K562 (cell line): ENCODE results near the gene LGALS7B. TPM values are rescaled to one million over a fixed set of nuclear protein-coding genes. Genes with fewer than 3 reads are reported as not detected.
A peak's percentile ranks its signal among the peaks of the same experiment; 100 is the strongest.

Source experiments
- ATAC-seq: fragments of 200-7000 bp; cut with Tn5 transposase; 3 replicates; pipeline ENCODE4 v1.9.1; 2020; ENCODE audit warnings: moderate library complexity
- BruUV-seq: library from RNA; stranded (reverse); fragments of 400-500 nt; replicated peaks from 2 replicates; lab custom pipeline; 2021; lab: Mats Ljungman, UMichigan
- CTCF ChIA-PET: fragments of 300-600 bp; formaldehyde crosslinking; extraction: SDS; loops from one replicate; lab custom pipeline; 2021; ENCODE audit warnings: low intra/inter-chr PET ratio; lab: Yijun Ruan, JAX
- POLR2A ChIA-PET: fragments of 300-600, 350-650 bp; sonication (Branson Sonifier 250); formaldehyde crosslinking; extraction: SDS; loops from one replicate; lab custom pipeline; 2021; ENCODE audit warnings: antibody characterized with exemption, inconsistent platforms; lab: Yijun Ruan, JAX
- DNase-seq, 4 experiments: peaks; one replicate each; pipeline versions ENCODE4 v3.0.0 to v3.0.0-alpha.2; 2011 to 2018; ENCODE audit warnings: low spot score in 3 of 4, mixed read lengths in 3 of 4; ENCODE audit errors: extremely low read depth in 1 of 4
- FAIRE-seq: peaks from 2 replicates; lab custom pipeline; 2011; peaks lifted over from hg19 to GRCh38; lab: Jason Lieb, UNC
- H2AFZ ChIP-seq: 2 replicates; pipeline ENCODE4 v1.6.0; 2011; ENCODE audit warnings: low read depth, low read length, control low read depth, inconsistent platforms
- H3K27ac ChIP-seq: fragments of 200-600 bp; 3 replicates; pipeline ENCODE4 v1.8.0; 2011; ENCODE audit warnings: low read depth, mild to moderate bottlenecking, control low read depth, inconsistent platforms, low read length, moderate library complexity, mixed read lengths; ENCODE audit errors: extremely low read depth
- H3K27me3 ChIP-seq, 2 experiments: fragments of 300-600 bp in 1 of 2; 2 replicates in 1 of 2; 3 replicates in 1 of 2; pipeline versions ENCODE4 v1.6.0 to v1.8.0; 2011; ENCODE audit warnings: inconsistent platforms in 2 of 2, low read length in 2 of 2, mild to moderate bottlenecking in 1 of 2, mixed read lengths in 1 of 2, moderate library complexity in 1 of 2; ENCODE audit not compliant: control insufficient read depth in 2 of 2, insufficient read depth in 2 of 2
- H3K36me3 ChIP-seq: fragments of 300-600 bp; 3 replicates; pipeline ENCODE4 v1.8.0; 2011; ENCODE audit warnings: mild to moderate bottlenecking, low read length, inconsistent platforms; ENCODE audit not compliant: control insufficient read depth, insufficient read depth
- H3K4me1 ChIP-seq, 2 experiments: fragments of 200-600 bp in 1 of 2; replicated peaks in 1 of 2; 2 replicates in 1 of 2; 3 replicates in 1 of 2; pipeline versions ENCODE4 v1.5.1 to v1.8.0; 2011; ENCODE audit warnings: inconsistent platforms in 2 of 2, low read length in 2 of 2, mild to moderate bottlenecking in 1 of 2, mixed read lengths in 1 of 2, moderate library complexity in 1 of 2; ENCODE audit not compliant: control insufficient read depth in 2 of 2, insufficient read depth in 2 of 2
- H3K4me2 ChIP-seq: 2 replicates; pipeline ENCODE4 v1.6.1; 2011; ENCODE audit warnings: low read length, control low read depth, inconsistent platforms, mixed read lengths; ENCODE audit not compliant: insufficient read depth
- H3K4me3 ChIP-seq: fragments of 200-600 bp; sonication (generic), shearing (Covaris generic); 2 replicates; pipeline ENCODE4 v1.5.1; 2016; ENCODE audit warnings: control low read depth, inconsistent platforms
- H3K79me2 ChIP-seq: fragments of 200-600 bp; 3 replicates; pipeline ENCODE4 v1.8.0; 2011; ENCODE audit warnings: low read length, inconsistent platforms; ENCODE audit not compliant: control insufficient read depth, insufficient read depth
- H3K9ac ChIP-seq, 2 experiments: 2 replicates each; pipeline versions ENCODE4 v1.6.0 to v1.6.1; 2011; ENCODE audit warnings: low read depth in 2 of 2, low read length in 2 of 2, control low read depth in 1 of 2, inconsistent platforms in 1 of 2, mild to moderate bottlenecking in 1 of 2, mixed read lengths in 1 of 2; ENCODE audit not compliant: insufficient read depth in 1 of 2
- H3K9me1 ChIP-seq: one replicate; pipeline ENCODE4 v1.6.0; 2011; ENCODE audit warnings: inconsistent platforms, mild to moderate bottlenecking, low read length, moderate library complexity; ENCODE audit not compliant: control insufficient read depth, insufficient read depth
- H3K9me3 ChIP-seq: replicated peaks from 2 replicates; pipeline ENCODE4 v1.5.1; 2011; ENCODE audit warnings: low read depth, low read length, inconsistent platforms; ENCODE audit not compliant: control insufficient read depth, insufficient read depth
- H4K20me1 ChIP-seq: replicated peaks from 2 replicates; pipeline ENCODE4 v1.6.1; 2011; ENCODE audit warnings: low read length, inconsistent platforms, mixed read lengths; ENCODE audit not compliant: control insufficient read depth, insufficient read depth
- EHMT2 ChIP-seq: fragments of 450-650 bp; IDR thresholded peaks from 2 replicates; pipeline ENCODE4 v1.6.1; 2018; ENCODE audit warnings: antibody characterized with exemption
- ETV1 ChIP-seq: fragments of 450-650 bp; conservative IDR thresholded peaks from 2 replicates; pipeline ENCODE4 v1.6.1; 2016; ENCODE audit warnings: missing genetic modification characterization, control low read depth, low read depth, missing compliant biosample characterization
- GABPA ChIP-seq: fragments of 200-800 bp; sonication (Bioruptor generic); conservative IDR thresholded peaks from 2 replicates; pipeline ENCODE4 v1.6.1; 2016; ENCODE audit warnings: low read depth, missing genetic modification characterization, missing compliant biosample characterization
- NCOA1 ChIP-seq: fragments of 450-650 bp; IDR thresholded peaks from 2 replicates; pipeline ENCODE4 v1.6.1; 2016; ENCODE audit warnings: low read depth
- NR2C1 ChIP-seq, 2 experiments: fragments of 450-650 bp; IDR thresholded peaks; 2 replicates each; pipeline ENCODE4 v1.6.1; 2017; ENCODE audit warnings: mild to moderate bottlenecking in 2 of 2, antibody characterized with exemption in 1 of 2, inconsistent platforms in 1 of 2, missing compliant biosample characterization in 1 of 2, missing genetic modification characterization in 1 of 2
- NR2C2 ChIP-seq, 2 experiments: fragments of 200-800 bp in 1 of 2; sonication (Bioruptor generic) in 1 of 2; sonication (generic) in 1 of 2; formaldehyde crosslinking in 1 of 2; IDR thresholded peaks; 2 replicates each; pipeline versions ENCODE4 v1.6.1 to v1.8.0; 2016 to 2022; ENCODE audit warnings: mild to moderate bottlenecking in 1 of 2, missing compliant biosample characterization in 1 of 2, missing genetic modification characterization in 1 of 2, missing genetic modification reagents in 1 of 2
- SPI1 ChIP-seq: IDR thresholded peaks from 2 replicates; pipeline ENCODE4 v1.6.1; 2011; ENCODE audit warnings: low read depth, low read length, control low read depth, borderline replicate concordance
- TFAM ChIP-seq: fragments of 250-450 bp; sonication (Bioruptor Pico); conservative IDR thresholded peaks from 2 replicates; pipeline ENCODE4 v1.5.0; 2021; ENCODE audit warnings: mild to moderate bottlenecking, moderate library complexity
- ZNF175 ChIP-seq: fragments of 200-800 bp; sonication (Bioruptor generic); IDR thresholded peaks from 2 replicates; pipeline ENCODE4 v1.6.1; 2016; ENCODE audit warnings: low read depth, mild to moderate bottlenecking, missing genetic modification characterization, missing compliant biosample characterization
- WGBS: fragments of 100-300 bp; shearing (Covaris generic); methylation state at CpG from one replicate; pipeline ENCODE4 v1.1.6; 2016; ENCODE audit warnings: low coverage, mixed read lengths; ENCODE audit not compliant: insufficient coverage; ENCODE audit errors: missing lambda C conversion rate; 5-methylcytosine and 5-hydroxymethylcytosine counted together
- in situ Hi-C: fragments of 300-500 bp; cut with MboI; formaldehyde crosslinking; loops from 4 replicates; pipeline ENCODE4 v1.15.0; 2018; ENCODE audit warnings: inconsistent platforms, mixed read lengths
- intact Hi-C: fragments of 100-400 bp; cut with micrococcal nuclease; formaldehyde crosslinking; loops from 2 replicates; pipeline ENCODE4 v1.14.2; 2022
- polyA plus RNA-seq, 8 experiments: library from polyadenylated mRNA; depleted of rRNA in 4 of 8; stranded (reverse) in 5 of 8; unstranded in 3 of 8; fragments of >200 nt; fragmentation: Nextera tagmentation in 2 of 8; fragmentation: Illumina TruSeq in 1 of 8; extraction: Ambion mirVana in 2 of 8; extraction: Trizol in 1 of 8; gene quantifications; 2 replicates each; pipeline versions ENCODE4 v1.2.1 to v1.2.3, GENCODE V29; 2011 to 2014; ENCODE audit warnings: inconsistent platforms in 1 of 8, missing spikeins in 1 of 8
- total RNA-seq, 7 experiments: library from RNA; depleted of rRNA in 6 of 7; stranded (reverse); fragments of >200 nt in 6 of 7; fragmentation: Illumina TruSeq in 2 of 7; extraction: Trizol in 2 of 7; gene quantifications; 2 replicates each; pipeline versions ENCODE4 v1.2.1 to v1.2.3, GENCODE V29; 2011 to 2021; ENCODE audit warnings: low replicate concordance in 1 of 7
- TF ChIP-seq, protein P1 (sequence below): fragments of 450-650 bp; IDR thresholded peaks from 2 replicates; pipeline ENCODE4 v1.6.1; 2016
- TF ChIP-seq, protein P2 (sequence below): fragments of 450-650 bp; formaldehyde crosslinking; IDR thresholded peaks from 2 replicates; pipeline ENCODE4 v1.4.0; 2020; ENCODE audit warnings: mild to moderate bottlenecking, moderate library complexity

Gene LGALS7B
- total and polyA plus RNA-seq, 9 of the 15 experiments (the other 6 are each of a cell fraction or from before 2014, with no cell fraction given): not detected

DNA sequence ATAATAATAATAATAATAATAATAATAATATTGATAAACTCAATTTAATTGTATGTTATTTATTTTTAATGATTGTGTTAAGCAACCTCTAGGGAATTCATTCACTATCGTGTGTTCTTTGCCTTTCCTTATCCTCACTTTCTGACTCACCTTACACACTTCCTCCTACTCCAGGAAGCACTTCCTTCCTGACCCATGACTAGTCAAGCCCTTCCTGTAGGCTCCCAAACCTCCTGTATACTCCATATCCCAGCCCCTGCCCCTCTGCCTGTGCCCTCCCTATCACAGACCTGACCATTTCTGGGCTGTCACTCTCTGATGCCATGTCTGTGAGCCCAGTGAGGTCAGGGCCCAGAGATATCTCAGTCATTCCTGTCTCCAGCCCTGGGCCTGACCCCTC lies 16.2 kb downstream of the LGALS7B start:
- WGBS: 16% methylated on average over 1 of the region's 1 CpG
- Histone ChIP-seq H3K4me3 (no peak overlapping the region), H3K36me3 (no peaks in the 10 kb centered on the region), H3K9me3 (no peaks in the 10 kb centered on the region), H4K20me1 (no peaks in the 10 kb centered on the region), H3K27ac (no peak overlapping the region), H3K27me3 (peaks cover 0 to 7% of the 10 kb centered on the region in 2 experiments; a peak in 1 of 5 replicates), H3K4me2 (no peak overlapping the region), H3K4me1 (peaks cover 0 to 20% of the 10 kb centered on the region in 2 experiments; a peak in 4 of 5 replicates), H3K9me1 (no peaks in the 10 kb centered on the region), H3K9ac (peak overlapping the region in 1 of 2 experiments; percentile 58; a peak in 1 of 4 replicates), H2AFZ (peak overlapping the region; percentile 32), H3K79me2 (no peaks in the 10 kb centered on the region)
- in situ Hi-C loops (no loop called here), intact Hi-C loops (no loop called here)
- BruUV-seq: no TSS peak
- DNase-seq (peak in 1 of 4 experiments; percentile 9), FAIRE-seq (no peak), ATAC-seq (no peak)
- ChIA-PET POLR2A (no interaction called here), CTCF (no interaction called here)
- TF ChIP-seq GABPA (tag) (peak; percentile 57), TFAM (no peak), NR2C2 (CRISPR knock-in tag; IDR thresholded peaks at IDR 0.05) (no peak), NR2C2 (tag; IDR thresholded peaks at IDR 0.05) (peak; percentile 82), NR2C1 (IDR thresholded peaks at IDR 0.05) (peak; percentile 90), NR2C1 (tag; IDR thresholded peaks at IDR 0.05) (peak; percentile 84), EHMT2 (peak; percentile 66; the same call in 1 of the 2 replicates), SPI1 (peak; percentile 82), ZNF175 (CRISPR knock-in tag) (0 out of 2 replicates have a peak, but pooled peaks have one; percentile 19), NCOA1 (no peak), ETV1 (tag) (no peak)
- TF ChIP-seq, protein P1, sequence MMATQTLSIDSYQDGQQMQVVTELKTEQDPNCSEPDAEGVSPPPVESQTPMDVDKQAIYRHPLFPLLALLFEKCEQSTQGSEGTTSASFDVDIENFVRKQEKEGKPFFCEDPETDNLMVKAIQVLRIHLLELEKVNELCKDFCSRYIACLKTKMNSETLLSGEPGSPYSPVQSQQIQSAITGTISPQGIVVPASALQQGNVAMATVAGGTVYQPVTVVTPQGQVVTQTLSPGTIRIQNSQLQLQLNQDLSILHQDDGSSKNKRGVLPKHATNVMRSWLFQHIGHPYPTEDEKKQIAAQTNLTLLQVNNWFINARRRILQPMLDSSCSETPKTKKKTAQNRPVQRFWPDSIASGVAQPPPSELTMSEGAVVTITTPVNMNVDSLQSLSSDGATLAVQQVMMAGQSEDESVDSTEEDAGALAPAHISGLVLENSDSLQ: peak; percentile 11; the same call in 1 of the 2 replicates
- TF ChIP-seq, protein P2, sequence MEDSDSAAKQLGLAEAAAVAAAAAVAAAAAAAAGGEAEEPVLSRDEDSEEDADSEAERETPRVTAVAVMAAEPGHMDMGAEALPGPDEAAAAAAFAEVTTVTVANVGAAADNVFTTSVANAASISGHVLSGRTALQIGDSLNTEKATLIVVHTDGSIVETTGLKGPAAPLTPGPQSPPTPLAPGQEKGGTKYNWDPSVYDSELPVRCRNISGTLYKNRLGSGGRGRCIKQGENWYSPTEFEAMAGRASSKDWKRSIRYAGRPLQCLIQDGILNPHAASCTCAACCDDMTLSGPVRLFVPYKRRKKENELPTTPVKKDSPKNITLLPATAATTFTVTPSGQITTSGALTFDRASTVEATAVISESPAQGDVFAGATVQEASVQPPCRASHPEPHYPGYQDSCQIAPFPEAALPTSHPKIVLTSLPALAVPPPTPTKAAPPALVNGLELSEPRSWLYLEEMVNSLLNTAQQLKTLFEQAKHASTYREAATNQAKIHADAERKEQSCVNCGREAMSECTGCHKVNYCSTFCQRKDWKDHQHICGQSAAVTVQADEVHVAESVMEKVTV (CRISPR knock-in tag): no peak
